Fibroblast of villous mesenchyme (primary cell): ENCODE measurements around the gene IPMK. TPM values are rescaled to one million over a fixed set of nuclear protein-coding genes. Genes with fewer than 3 reads are reported as not detected.

Source experiments
- DNase-seq: peaks from one replicate; pipeline ENCODE4 v3.0.0-alpha.2; 2010; ENCODE audit warnings: low read depth
- H3K4me3 ChIP-seq: 2 replicates; pipeline ENCODE4 v1.5.1; 2011; ENCODE audit warnings: low read depth, mild to moderate bottlenecking, low read length
- total RNA-seq: library from RNA; depleted of rRNA; stranded (reverse); fragments of >200 nt; gene quantifications from 2 replicates; pipeline ENCODE4 v1.2.3, GENCODE V29; 2012
- TF ChIP-seq, protein P1 (sequence below): IDR thresholded peaks from 2 replicates; pipeline ENCODE4 v1.5.1; 2012; ENCODE audit warnings: low read depth, mild to moderate bottlenecking, low read length; ENCODE audit not compliant: insufficient read depth

Gene IPMK
- total RNA-seq, 1 donor: 7.8 TPM

DNA sequence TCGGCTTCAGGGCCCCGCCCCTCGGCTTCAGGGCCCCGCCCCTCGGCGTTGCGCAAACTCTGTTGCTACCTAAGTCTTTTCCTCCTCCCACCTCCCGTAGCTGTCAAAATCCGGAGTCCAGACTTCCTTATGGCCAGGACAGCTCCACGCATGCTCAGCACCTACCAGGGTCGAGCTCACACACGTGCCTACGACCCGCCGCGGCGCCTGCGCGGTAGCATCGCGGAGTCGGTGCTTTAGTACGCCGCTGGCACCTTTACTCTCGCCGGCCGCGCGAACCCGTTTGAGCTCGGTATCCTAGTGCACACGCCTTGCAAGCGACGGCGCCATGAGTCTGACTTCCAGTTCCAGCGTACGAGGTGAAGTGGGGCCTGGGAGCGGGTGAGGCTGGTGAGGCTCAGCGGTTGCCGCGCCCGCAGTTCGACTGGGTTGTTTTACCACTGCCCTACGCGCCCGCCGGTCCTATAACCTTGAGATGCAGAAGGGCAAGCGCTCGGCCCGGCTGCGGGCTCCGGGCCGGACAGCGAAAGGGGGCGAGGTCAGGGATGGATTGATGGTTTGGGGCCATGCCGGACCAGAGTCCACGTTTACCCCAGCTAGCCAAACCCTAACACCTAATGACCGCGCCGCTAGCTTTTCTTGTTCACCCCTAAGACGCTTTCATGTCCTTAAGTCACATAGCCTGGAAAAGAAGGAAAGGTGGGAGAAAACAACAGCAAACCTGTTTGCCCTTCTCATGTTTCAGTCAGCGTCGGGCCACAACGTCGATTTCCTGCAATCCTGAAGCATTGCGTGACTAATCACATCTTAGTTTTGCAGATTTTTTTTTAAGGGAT, 1.5 kb upstream of the IPMK start, which contains the start of gene CISD1:
Gene CISD1 (plus strand): TSS at position 217 of the 836 bp plus-strand sequence. CDS start 112 bp downstream, at position 329.
- DNase-seq: peak; percentile 100
- TF ChIP-seq, protein P1, sequence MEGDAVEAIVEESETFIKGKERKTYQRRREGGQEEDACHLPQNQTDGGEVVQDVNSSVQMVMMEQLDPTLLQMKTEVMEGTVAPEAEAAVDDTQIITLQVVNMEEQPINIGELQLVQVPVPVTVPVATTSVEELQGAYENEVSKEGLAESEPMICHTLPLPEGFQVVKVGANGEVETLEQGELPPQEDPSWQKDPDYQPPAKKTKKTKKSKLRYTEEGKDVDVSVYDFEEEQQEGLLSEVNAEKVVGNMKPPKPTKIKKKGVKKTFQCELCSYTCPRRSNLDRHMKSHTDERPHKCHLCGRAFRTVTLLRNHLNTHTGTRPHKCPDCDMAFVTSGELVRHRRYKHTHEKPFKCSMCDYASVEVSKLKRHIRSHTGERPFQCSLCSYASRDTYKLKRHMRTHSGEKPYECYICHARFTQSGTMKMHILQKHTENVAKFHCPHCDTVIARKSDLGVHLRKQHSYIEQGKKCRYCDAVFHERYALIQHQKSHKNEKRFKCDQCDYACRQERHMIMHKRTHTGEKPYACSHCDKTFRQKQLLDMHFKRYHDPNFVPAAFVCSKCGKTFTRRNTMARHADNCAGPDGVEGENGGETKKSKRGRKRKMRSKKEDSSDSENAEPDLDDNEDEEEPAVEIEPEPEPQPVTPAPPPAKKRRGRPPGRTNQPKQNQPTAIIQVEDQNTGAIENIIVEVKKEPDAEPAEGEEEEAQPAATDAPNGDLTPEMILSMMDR: no peak
- H3K4me3 ChIP-seq: peak within 1 kb of the TSS; percentile 84

GRCh38 chr10:58268454-58268945, 806 bp upstream of the IPMK start:
- TF ChIP-seq, protein P1: no peak
- peak overlapping the region; percentile 84 for H3K4me3 ChIP-seq
- no peak for DNase-seq

GRCh38 chr10:58266826-58267712, 625 bp downstream of the IPMK start:
- TF ChIP-seq, protein P1: no peak
- peak overlapping the region; percentile 84 for H3K4me3 ChIP-seq
- DNase-seq: peak; percentile 87

DNA sequence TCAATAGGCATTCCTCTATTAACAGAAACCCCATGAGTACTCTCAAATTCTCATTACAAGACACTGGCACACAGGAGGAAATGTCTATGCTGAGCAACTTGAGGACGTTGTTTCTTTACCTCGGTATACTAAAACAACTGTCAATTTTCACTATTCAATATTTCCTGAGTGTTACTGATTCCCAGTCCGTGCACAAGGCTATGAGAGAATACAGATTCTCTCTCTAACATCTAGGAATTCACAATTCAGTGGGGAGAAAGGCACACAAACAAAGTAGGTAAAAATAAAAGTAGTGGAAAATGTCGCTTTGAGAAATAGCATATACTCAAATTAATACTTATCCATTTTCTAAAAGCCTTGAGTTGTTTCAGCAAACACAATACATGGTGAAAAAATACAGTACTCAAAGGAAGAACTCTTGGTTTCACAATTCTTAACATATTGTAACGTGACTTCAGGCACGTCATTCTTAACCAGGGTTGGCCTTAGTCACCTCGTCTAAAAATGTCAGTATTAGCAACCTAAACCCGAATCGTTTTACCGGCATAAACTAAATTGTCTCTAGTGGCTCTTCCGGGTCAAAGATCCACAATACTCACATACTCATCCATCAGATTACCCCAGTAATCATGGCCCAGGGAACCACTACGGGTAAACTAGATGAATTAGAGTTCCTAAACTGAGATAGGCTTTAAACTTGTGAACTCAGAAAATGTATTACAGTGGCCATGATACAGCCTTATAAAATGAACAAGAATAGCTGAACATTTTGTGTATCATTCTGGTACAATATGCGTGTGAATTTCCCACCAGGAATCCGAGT, 1.5 kb downstream of the IPMK start:
- H3K4me3 ChIP-seq: peak overlapping the region; percentile 84
- TF ChIP-seq, protein P1: no peak
- DNase-seq: peak; percentile 77

DNA sequence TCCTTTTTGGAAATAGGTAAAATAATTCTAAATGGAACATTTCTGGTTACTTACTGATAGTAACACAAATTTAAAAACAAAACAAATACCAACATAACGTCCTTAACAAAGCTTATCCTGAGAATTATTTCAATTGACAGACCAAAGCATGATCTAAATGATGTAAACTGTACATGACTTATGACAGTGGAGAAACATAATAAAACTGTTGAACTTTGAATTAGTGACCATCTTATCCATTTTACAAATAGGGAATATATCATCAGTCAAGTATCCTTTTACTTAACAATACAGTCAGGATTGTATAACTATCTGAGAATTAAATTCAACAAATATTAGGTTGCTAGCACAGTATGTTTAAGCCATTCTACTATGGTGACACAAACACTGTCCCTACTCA, 2.4 kb downstream of the IPMK start:
- TF ChIP-seq, protein P1: no peak
- H3K4me3 ChIP-seq: no peak overlapping the region
- no peak for DNase-seq

DNA sequence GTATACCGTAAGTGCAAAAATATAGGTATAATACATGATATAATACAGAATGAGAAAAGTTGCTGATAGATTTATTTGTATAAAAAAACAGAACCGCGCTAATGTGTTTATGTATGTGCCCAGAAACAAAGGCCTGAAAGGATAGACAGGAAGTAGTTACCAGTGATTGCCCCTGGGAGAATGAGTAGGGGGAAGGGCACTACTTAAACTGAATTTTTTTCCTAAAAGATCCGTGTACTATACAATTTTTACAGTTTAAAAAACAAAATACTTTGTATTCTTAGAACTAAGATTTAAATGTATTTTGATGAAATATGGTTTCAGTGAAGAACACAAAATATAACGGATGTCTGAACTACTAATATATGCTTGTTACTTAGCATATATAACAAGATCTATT, 2.9 kb downstream of the IPMK start:
- DNase-seq: no peak
- H3K4me3 ChIP-seq: no peak overlapping the region
- TF ChIP-seq, protein P1: no peak
